HG02759 (cell line): ENCODE data around the gene DGKD.

Source experiments
- ATAC-seq: cut with Tn5 transposase; IDR thresholded peaks from one replicate; pipeline ENCODE4 v1.9.1; 2021; ENCODE audit warnings: mild to moderate bottlenecking, moderate library complexity; ENCODE audit not compliant: unreplicated experiment

DGKD gene

DNA sequence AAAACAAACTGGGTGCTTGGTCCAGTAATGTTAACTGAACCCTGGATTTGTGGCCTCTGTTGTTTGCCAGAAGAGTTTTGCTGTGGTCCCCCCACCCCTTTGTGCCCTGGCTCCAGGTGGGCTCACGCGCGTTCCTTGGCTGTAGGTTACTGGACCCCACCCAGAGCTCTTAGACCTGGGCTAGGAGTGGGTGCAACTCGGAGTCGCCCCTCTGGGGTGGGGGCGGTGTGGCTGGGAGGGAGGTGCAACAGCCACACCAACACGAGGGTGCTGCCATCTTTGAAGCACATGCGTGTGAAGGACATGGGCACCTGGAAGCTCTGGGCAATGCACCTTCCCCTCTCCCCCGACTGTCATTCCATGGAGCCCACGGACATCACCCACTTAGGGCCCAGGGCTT lies 119.6 kb downstream of the DGKD start:
- ATAC-seq = no peak

- ATAC-seq = no peak
Observed at GRCh38 chr2:233474308-233475160, 120.2 kb downstream of the DGKD start.

GRCh38 chr2:233476063-233476410 lies 121.7 kb downstream of the DGKD start:
- ATAC-seq = no peak

GRCh38 chr2:233476651-233477547 lies 122.6 kb downstream of the DGKD start:
- no peak for ATAC-seq

DNA sequence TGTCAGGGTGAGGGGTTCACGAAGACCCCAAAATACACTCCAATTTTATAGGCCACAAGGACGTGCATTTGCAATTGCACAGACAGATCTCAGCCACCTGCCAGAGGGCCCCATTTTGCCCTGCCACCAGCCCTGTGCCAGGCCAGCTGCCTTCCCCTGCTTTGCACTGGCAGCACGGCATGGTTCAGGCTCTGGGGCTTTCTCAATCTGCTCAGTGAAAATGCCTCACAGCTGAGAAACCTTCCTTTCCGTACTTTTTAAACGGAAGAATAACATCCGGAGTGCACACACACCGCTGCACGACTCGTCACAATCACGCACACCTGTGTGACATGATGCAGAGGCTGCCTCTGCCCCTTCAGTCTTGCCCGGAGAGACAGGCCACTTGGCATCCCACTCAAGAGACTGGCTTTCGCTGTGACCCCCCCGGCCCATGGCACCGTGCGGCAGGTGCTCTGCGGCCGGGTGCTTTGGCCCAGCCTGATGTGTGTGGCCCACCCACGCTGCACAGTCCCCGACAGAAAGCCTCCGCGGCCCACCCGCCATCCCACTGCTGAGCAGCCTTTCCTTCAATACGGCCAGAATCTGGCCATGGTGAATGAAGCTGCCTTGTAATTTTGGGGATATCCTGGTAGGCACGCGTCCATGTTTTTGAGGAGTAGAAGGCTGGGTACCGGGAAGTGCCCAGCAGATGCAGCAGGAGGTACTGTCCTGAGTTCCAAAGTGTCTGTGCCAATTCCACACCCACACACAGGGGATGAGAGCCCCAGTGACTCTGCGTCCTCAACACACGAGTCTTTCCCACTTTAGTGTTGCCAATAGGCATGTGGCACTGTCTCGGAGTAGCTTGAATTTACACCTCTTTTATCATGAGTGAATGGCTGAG lies 123.5 kb downstream of the DGKD start:
- no peak for ATAC-seq

GRCh38 chr2:233479616-233480489 lies 125.6 kb downstream of the DGKD start:
- ATAC-seq = no peak

DNA sequence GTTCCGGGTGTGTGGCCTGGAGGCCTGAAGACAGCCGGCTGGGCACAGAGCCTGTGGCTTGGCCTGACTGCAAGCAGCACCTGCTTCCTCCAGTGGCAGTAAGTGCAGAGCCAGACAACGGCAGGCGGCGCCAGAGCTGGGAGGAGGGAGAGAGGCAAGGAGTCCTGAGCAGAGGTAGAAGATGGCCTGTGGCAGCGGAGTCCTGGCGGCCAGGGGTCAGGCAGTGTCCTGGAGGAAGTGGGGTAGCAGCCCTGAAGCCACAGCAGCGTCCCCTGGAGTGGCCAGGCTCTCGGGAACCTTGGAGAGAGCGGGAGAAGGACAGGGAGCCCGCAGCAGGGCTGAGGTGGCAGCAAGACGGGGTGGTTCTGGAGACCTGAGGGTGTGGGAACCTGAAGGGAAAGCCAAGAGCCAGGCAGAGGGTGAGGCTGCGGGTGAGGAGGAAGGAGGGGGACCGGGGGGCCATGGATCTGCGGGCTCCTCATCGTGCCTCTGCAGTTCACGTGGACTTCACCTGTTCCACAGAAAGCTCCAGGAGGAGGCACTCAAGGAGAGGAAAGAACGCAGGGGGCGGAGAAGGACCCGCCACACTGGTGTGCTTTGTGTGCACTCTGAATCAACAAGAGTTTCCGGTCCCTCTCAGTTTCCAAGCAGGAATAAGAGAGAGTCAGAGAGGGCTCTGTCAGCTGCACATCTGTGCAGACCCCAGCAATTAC lies 126.4 kb downstream of the DGKD start:
- ATAC-seq = no peak

- no peak for ATAC-seq
Observed at GRCh38 chr2:233481368-233482142, 127.3 kb downstream of the DGKD start.

DNA sequence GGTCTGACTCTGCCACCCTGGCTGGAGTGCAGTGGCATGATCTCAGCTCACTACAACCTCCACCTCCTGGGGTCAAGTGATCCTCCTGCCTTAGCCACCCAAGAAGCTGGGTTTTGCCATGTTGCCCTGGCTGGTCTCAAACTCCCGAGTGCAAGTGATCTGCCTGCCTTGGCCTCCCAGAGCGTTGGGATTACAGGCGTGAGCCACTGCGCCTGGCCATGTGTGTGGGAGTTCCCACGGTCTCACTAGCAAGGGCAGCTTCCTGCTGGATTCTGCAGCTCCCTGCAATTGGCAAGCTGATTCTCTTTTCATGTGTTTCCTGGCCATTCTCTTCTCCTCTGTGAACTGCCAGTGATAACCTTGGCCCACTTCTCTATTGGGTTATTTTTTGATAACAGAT lies 128.3 kb downstream of the DGKD start:
- no peak for ATAC-seq

GRCh38 chr2:233485726-233486125 lies 131.4 kb downstream of the DGKD start:
- no peak for ATAC-seq

GRCh38 chr2:233486357-233486756 lies 132.1 kb downstream of the DGKD start:
- no peak for ATAC-seq

DNA sequence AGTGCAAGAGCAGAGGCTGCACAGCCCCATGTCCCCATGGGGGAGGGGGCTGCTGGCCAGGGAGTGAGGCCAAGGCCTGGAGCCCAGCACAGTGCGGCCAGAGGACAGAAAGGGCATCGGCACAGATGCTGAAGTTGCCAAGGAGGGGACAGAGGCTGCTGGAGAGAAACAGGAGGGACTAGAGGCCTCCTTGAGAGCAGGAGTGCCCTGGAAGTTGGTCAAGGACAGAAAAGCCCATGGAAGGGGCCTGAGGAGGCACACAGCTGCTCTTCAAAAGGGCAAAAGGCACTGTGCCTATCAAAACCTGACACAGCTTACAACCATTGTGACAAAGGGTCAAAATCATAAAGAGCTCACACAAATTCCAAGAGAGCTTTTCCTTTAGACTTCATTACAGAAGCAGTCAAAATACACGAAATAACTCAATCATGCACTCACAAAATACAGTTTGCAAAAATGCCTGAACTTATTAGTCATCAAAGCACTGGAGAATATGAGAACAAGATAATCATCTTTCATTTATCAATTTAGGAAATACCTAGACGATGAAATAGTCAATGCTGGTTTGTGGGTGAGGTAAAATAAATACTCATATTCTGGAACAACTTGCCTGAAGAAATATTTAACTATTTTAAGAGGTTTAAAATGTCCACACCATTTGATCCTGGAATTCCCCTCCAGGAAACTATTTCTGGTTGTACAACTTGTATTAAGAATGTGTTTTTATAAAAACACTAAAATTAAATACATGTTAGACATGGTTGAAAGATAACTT lies 132.7 kb downstream of the DGKD start:
- no peak for ATAC-seq

GRCh38 chr2:233487748-233488345 lies 133.6 kb downstream of the DGKD start:
- ATAC-seq = no peak

DNA sequence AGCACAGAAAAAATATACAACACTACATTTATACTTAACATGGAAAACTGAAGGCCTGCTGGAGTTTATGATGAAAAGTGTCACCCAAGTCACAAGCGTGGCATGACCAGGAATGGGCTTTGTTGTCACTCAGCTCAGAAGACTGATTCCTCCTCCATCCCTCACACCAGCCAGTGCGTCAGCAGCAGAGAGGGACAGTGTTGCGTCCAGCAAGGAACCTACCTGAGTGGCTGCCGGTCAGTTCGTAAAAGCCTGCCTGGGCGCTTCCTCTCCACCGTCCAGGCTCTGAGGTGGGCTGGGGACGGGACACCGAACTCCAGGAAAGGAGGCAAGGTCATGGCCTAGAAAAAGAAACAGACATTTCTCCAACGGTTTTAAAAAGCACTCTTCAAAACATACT lies 134.8 kb downstream of the DGKD start:
- ATAC-seq = no peak

DNA sequence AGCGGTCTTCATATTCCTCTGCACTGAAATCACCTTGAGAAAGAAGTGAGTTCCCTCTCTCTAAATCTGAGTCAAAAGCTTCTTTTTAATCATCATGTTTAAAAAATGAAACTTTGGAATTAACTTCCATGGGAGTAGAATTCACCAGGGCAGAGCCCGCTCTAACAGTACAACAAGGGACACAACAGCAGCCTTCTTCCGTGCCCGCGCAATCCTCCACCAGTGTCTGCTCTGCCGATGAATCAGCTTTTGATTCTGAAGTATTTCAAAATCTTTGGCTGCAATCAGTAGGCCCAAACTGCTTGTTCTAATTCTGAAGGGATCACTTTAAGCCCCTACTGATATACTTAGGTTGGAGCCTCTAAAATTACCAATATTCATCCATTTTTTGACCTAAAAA lies 135.4 kb downstream of the DGKD start:
- no peak for ATAC-seq

GRCh38 chr2:233490831-233491230 lies 136.5 kb downstream of the DGKD start:
- no peak for ATAC-seq

GRCh38 chr2:233491326-233491725 lies 137.0 kb downstream of the DGKD start:
- ATAC-seq = no peak

GRCh38 chr2:233492078-233492477 lies 137.8 kb downstream of the DGKD start:
- no peak for ATAC-seq
